RWPE1 (cell line): ENCODE measurements around the gene GARIN1A.

Source experiments
- CTCF ChIA-PET: fragments of 350-600 bp; sonication (Branson Sonifier 250); formaldehyde crosslinking; extraction: SDS; loops from one replicate; lab custom pipeline; 2021; lab: Yijun Ruan, JAX
- POLR2A ChIA-PET: fragments of 400-600 bp; formaldehyde crosslinking; extraction: SDS; loops from one replicate; lab custom pipeline; 2020; ENCODE audit warnings: antibody characterized with exemption; ENCODE audit not compliant: low non-redundant PET; lab: Yijun Ruan, JAX
- DNase-seq: peaks from one replicate; pipeline ENCODE4 v3.0.0; 2012; ENCODE audit warnings: low spot score
- H3K27ac ChIP-seq: fragments of 450-650 bp; 2 replicates; pipeline ENCODE4 v1.5.1; 2017
- CTCF ChIP-seq: fragments of 450-650 bp; conservative IDR thresholded peaks from 2 replicates; pipeline ENCODE4 v1.5.1; 2017; ENCODE audit warnings: low read depth, mild to moderate bottlenecking

GARIN1A gene

GRCh38 chr7:128707752-128708151 is 35.7 kb downstream of the GARIN1A start:
- POLR2A ChIA-PET, result no interaction called here
- no peak for DNase-seq
- no peak overlapping the region for H3K27ac ChIP-seq
- CTCF ChIA-PET, result no interaction called here
- TF ChIP-seq CTCF, result no peak

GRCh38 chr7:128708235-128708634 is 36.1 kb downstream of the GARIN1A start:
- POLR2A ChIA-PET, result no interaction called here
- no peak for DNase-seq
- CTCF ChIA-PET, result no interaction called here
- no peak overlapping the region for H3K27ac ChIP-seq
- TF ChIP-seq CTCF, result no peak

GRCh38 chr7:128708824-128709223 is 36.7 kb downstream of the GARIN1A start:
- ChIA-PET POLR2A (no interaction called here), CTCF (no interaction called here)
- no peak for TF ChIP-seq CTCF

GRCh38 chr7:128710481-128710880 is 38.4 kb downstream of the GARIN1A start:
- no peak for DNase-seq
- H3K27ac ChIP-seq, result no peak overlapping the region
- TF ChIP-seq CTCF, result no peak
- POLR2A ChIA-PET, result no interaction called here
- CTCF ChIA-PET, result interaction anchor here (0.6 kb wide), 1 partner anchor 22 kb away, joined by 3 read pairs; no protein-coding TSS in a partner anchor

More at GRCh38 chr7:128708824-128709223, 36.7 kb downstream of the GARIN1A start:
- DNase-seq, result no peak
- H3K27ac ChIP-seq, result no peak overlapping the region

GRCh38 chr7:128713794-128714193 is 41.7 kb downstream of the GARIN1A start:
- POLR2A ChIA-PET, result no interaction called here
- TF ChIP-seq CTCF, result no peak
- CTCF ChIA-PET, result no interaction called here
- no peak overlapping the region for H3K27ac ChIP-seq
- DNase-seq, result no peak

- ChIA-PET POLR2A (no interaction called here), CTCF (no interaction called here)
- DNase-seq, result no peak
- no peak for TF ChIP-seq CTCF
- no peak overlapping the region for H3K27ac ChIP-seq
Observed at GRCh38 chr7:128714701-128715495, 42.8 kb downstream of the GARIN1A start.
